ENCODE data around the gene SPRN. TPM values are rescaled to one million over a fixed set of nuclear protein-coding genes. Genes with fewer than 3 reads are reported as not detected.
"Not testable (repeated sequence)": the region's sequence is repeated elsewhere in the genome, so short reads cannot be mapped to it uniquely, and the experiment has no call there.

Gene SPRN
- total RNA-seq, 1 donor from 2014 or later = not detected

DNA sequence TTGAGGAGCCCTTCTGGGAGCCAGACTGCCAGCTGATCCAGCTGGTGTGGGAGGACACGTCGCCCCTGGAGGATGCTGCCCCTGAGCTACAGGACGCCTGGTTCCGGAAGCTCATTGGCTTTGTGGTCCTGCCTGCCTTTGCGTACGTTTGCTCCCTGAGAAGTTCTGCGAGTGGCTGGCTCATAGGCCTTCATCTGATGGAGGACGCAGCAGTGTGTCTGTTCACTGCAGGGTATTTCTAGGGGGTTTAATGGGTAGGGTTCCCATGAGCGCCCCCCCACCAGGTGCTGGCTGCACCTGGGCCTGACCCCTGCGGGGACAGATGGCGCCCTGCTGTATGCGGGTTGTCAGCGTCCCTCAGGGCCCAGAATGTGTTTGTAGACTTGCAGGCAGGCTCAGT lies 40.4 kb downstream of the SPRN start:
- H3K9me3 Mint-ChIP-seq = no peaks in the 10 kb centered on the region
- H3K27me3 Mint-ChIP-seq = no peaks in the 10 kb centered on the region
- H3K27ac Mint-ChIP-seq = no peak overlapping the region

DNA sequence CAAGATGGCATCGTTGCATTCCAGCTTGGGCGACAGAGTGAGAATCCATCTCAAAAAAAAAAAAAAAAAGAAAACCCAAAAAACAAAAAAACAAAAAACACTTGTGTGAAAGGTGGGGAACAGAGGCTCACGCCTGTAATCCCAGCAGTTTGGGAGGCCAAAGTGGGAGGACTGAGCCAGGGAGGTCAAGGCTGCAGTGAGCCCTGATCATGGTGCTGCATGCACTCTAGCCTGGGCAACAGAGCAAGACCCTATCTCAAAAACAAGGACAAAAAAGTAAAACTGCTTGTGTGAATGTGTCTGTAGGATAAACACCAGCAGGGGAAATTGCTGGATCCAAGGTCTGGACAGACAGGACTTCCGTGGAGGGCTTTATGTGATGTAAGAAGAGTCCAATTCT lies 40.9 kb downstream of the SPRN start:
- no peak overlapping the region for H3K4me3 Mint-ChIP-seq
- DNase-seq = no peak
- intact Hi-C loops (cut with micrococcal nuclease) = no loop called here

More for the DNA sequence above, 40.4 kb downstream of the SPRN start:
- Mint-ChIP-seq H3K4me3 (no peak overlapping the region), H3K36me3 (ENCODE audit: low read depth) (peaks cover 13% of the 10 kb centered on the region), H3K4me1 (peaks cover 11% of the 10 kb centered on the region)
- intact Hi-C loops (cut with micrococcal nuclease) = no loop called here
- DNase-seq = no peak

GRCh38 chr10:133381036-133381435 lies 43.4 kb downstream of the SPRN start:
- H3K4me3 Mint-ChIP-seq = no peak overlapping the region

More for the DNA sequence above, 40.9 kb downstream of the SPRN start:
- Mint-ChIP-seq H3K27ac (no peak overlapping the region), H3K27me3 (no peaks in the 10 kb centered on the region), H3K36me3 (ENCODE audit: low read depth) (peaks cover 13% of the 10 kb centered on the region), H3K9me3 (no peaks in the 10 kb centered on the region), H3K4me1 (peaks cover 6% of the 10 kb centered on the region)

DNA sequence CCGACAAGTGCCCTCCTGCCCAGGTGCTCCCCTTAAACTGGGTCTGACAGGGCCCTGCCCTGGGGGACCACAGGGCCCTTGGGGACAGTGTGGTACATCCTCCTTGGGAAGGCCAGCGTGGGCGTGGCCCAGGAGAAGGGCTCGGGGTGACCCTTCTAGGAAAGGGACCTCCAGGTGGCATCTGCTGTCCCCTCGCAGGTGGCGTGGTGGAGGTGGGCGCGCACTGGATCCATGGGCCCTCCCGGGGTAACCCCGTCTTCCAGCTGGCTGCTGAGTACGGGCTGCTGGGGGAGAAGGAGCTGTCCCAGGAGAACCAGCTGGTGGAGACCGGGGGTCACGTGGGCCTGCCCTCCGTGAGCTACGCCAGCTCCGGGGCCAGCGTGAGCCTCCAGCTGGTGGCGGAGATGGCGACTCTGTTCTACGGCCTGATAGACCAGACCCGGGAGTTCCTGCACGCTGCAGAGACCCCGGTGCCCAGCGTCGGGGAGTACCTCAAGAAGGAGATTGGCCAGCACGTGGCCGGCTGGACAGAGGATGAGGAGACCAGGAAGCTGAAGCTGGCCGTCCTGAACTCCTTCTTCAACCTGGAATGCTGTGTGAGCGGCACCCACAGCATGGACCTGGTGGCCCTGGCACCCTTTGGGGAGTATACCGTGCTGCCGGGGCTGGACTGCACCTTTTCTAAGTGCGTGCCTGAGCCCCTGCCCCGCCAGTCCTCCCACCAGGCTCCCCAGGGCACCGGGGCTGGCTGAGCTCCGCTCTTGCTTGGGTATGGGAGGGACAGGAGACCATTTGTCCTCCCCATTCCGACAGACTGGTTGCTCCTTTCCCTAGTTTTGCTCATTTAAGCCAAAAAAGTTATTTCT lies 44.4 kb downstream of the SPRN start:
- Mint-ChIP-seq H3K27ac (no peak overlapping the region), H3K9me3 (no peaks in the 10 kb centered on the region), H3K27me3 (peaks cover 3% of the 10 kb centered on the region), H3K4me3 (peak overlapping the region; percentile 74), H3K4me1 (peaks cover 2% of the 10 kb centered on the region), H3K36me3 (ENCODE audit: low read depth) (peaks cover 10% of the 10 kb centered on the region)
- intact Hi-C loops (cut with micrococcal nuclease) = loop anchor here (1.0 to 10.0 kb wide), 4 partner anchors 10 to 1195 kb away; partner anchors contain the start of gene DPYSL4
- DNase-seq = peak; percentile 66

More at GRCh38 chr10:133381036-133381435, 43.4 kb downstream of the SPRN start:
- intact Hi-C loops (cut with micrococcal nuclease) = no loop called here
- Mint-ChIP-seq H3K27ac (no peak overlapping the region), H3K9me3 (no peaks in the 10 kb centered on the region), H3K4me1 (peaks cover 2% of the 10 kb centered on the region), H3K36me3 (ENCODE audit: low read depth) (peaks cover 10% of the 10 kb centered on the region), H3K27me3 (peaks cover 3% of the 10 kb centered on the region)
- DNase-seq = no peak

DNA sequence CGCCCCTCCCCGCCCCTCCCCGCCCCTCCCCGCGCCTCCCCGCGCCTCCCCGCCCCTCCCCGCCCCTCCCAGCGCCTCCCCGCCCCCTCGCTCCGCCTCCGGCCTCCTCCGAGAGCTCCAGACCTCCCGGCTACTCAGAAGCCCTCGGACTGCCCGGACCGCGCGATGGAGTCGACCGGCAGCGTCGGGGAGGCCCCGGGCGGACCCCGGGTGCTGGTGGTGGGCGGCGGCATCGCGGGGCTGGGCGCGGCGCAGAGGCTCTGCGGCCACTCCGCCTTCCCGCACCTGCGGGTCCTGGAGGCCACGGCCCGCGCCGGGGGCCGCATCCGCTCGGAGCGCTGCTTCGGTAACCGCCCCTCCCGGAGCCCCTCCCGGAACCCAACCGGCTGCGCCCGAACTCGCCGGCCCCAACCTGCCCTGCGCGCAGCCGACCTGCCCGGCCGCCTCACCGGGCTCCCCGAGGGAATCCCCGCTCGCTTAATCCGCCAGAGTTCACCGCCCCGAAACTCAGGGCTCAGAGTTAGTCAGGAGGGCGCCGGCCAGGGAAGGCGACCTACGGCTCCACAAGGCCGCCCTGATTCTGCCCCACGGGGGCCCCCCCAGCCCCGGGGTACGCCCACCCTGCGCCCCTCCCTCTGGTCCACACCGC lies 45.1 kb downstream of the SPRN start, which contains the start of gene PAOX:
TSS of gene PAOX (plus strand) at position 111 of the 649 bp plus-strand sequence. CDS start at position 166, 55 bp downstream.
- intact Hi-C loops (cut with micrococcal nuclease) = loop anchor here (1.0 to 10.0 kb wide), 4 partner anchors 11 to 1194 kb away; partner anchors contain the start of gene DPYSL4
- peak; percentile 90 for DNase-seq
- H3K27ac Mint-ChIP-seq = peak within 1 kb of the TSS; percentile 51

GRCh38 chr10:133378251-133379096 lies 46.0 kb downstream of the SPRN start:
- Mint-ChIP-seq H3K4me3 (peak overlapping the region; percentile 80), H3K4me1 (peaks cover 7% of the 10 kb centered on the region), H3K27me3 (peaks cover 3% of the 10 kb centered on the region), H3K9me3 (no peaks in the 10 kb centered on the region), H3K36me3 (ENCODE audit: low read depth) (peaks cover 4% of the 10 kb centered on the region), H3K27ac (peak overlapping the region; percentile 51)
- intact Hi-C loops (cut with micrococcal nuclease) = loop anchor here (1.0 to 10.0 kb wide), 6 partner anchors 12 to 1194 kb away; partner anchors contain the start of genes DPYSL4, FUOM and MTG1
- peak; percentile 90 for DNase-seq

More for the DNA sequence above, 45.1 kb downstream of the SPRN start, which contains the start of gene PAOX:
- H3K4me1 Mint-ChIP-seq = peaks cover 4% of the 10 kb centered on the region
- peaks cover 7% of the 10 kb centered on the region for H3K36me3 Mint-ChIP-seq (ENCODE audit: low read depth)
- peak within 1 kb of the TSS; percentile 80 for H3K4me3 Mint-ChIP-seq
- no peaks in the 10 kb centered on the region for H3K9me3 Mint-ChIP-seq
- H3K27me3 Mint-ChIP-seq = peaks cover 3% of the 10 kb centered on the region

DNA sequence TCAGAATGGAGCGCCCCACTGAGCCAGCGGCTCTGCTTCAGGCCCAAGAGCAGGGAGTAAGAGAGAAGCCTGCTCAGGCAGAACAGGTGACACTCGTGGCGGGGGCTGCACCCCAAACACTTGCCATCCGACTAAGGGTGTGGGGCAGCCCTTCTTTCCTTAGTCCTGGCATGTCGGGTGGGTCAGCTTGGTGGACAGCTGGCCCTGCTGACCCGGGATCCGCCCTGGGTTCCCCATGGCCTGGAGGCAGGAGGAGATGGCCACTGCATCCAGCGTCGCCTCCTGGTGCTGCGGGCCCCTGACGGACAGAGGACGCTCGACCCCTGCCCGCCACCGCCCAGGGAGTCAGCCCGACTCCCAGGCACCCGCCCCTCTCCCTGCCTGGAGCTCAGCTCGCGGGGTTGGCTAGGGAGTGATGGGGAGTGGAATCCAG lies 46.6 kb downstream of the SPRN start:
- Mint-ChIP-seq H3K4me3 (peak overlapping the region; percentile 80), H3K27me3 (peaks cover 3% of the 10 kb centered on the region), H3K27ac (no peak overlapping the region), H3K4me1 (peaks cover 8% of the 10 kb centered on the region), H3K9me3 (no peaks in the 10 kb centered on the region), H3K36me3 (ENCODE audit: low read depth) (peaks cover 6% of the 10 kb centered on the region)
- intact Hi-C loops (cut with micrococcal nuclease) = loop anchor here (1.0 to 10.0 kb wide), 4 partner anchors 16 to 1193 kb away; partner anchors contain the start of genes DPYSL4, FUOM and MTG1
- no peak for DNase-seq

DNA sequence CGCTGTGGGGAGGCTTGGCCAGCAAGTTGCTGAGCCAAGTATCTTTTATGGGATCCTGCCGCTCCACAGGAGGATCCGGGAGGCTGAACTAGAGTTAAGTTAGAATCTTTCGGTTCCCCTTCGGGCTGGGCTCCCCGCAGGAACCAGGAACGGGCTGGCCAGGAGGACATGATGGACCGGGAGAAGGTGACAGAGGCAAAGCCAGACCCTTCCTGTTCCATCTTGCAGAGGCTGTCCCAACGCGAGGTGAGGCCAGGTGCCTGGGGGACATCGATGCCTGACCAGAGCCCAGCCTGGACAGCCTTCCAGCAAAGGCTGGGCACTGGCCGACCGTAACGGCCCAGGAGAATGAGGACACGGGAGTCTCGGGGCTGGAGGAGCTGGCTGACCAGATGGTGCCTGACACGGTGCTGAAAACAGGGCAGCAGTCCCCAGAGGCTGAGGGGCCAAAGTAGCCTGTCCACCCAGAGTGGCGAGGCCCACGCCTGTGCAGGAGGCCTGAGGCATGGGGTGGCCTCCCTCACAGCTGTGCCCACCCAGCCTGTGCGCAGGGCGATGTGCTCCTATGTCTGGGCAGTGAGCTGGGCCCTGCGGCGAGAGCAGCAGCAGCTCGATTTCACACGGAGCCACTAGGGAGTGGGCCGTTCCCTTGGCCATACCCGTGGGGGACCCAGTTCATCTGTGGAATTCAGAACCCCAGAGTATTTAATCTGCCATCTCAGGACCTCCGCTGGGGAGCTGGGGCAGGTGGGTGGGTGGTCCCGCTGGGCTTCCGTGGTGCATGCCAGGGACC lies 47.2 kb downstream of the SPRN start:
- no peak for DNase-seq
- Mint-ChIP-seq H3K4me3 (peak overlapping the region; percentile 47), H3K27ac (no peak overlapping the region), H3K4me1 (peaks cover 8% of the 10 kb centered on the region), H3K27me3 (peaks cover 3% of the 10 kb centered on the region), H3K36me3 (ENCODE audit: low read depth) (peaks cover 6% of the 10 kb centered on the region), H3K9me3 (no peaks in the 10 kb centered on the region)
- intact Hi-C loops (cut with micrococcal nuclease) = loop anchor here (5.0 to 10.0 kb wide), 2 partner anchors 115 to 1192 kb away; partner anchors contain the start of gene DPYSL4

- H3K9me3 Mint-ChIP-seq; DNase-seq; H3K36me3 Mint-ChIP-seq (ENCODE audit: low read depth); H3K27me3 Mint-ChIP-seq; H3K27ac Mint-ChIP-seq: not testable (repeated sequence)
- intact Hi-C loops (cut with micrococcal nuclease) = loop anchor here (5.0 to 10.0 kb wide), 2 partner anchors 114 to 1191 kb away; partner anchors contain the start of gene DPYSL4
- peaks cover 10% of the 10 kb centered on the region for H3K4me1 Mint-ChIP-seq
- peak overlapping the region; percentile 61 for H3K4me3 Mint-ChIP-seq
These were observed 48.2 kb downstream of the SPRN start for GRCh38 chr10:133376183-133376582.

GRCh38 chr10:133375357-133376115 lies 48.9 kb downstream of the SPRN start:
- H3K36me3 Mint-ChIP-seq (ENCODE audit: low read depth) = peaks cover 3% of the 10 kb centered on the region
- no peaks in the 10 kb centered on the region for H3K9me3 Mint-ChIP-seq
- H3K27me3 Mint-ChIP-seq = peaks cover 3% of the 10 kb centered on the region
- DNase-seq = no peak
- no peak overlapping the region for H3K27ac Mint-ChIP-seq
- peaks cover 10% of the 10 kb centered on the region for H3K4me1 Mint-ChIP-seq
- H3K4me3 Mint-ChIP-seq = no peak overlapping the region
- intact Hi-C loops (cut with micrococcal nuclease) = loop anchor here (5.0 to 10.0 kb wide), 2 partner anchors 113 to 1191 kb away; partner anchors contain the start of gene DPYSL4

- intact Hi-C loops (cut with micrococcal nuclease) = loop anchor here (1.0 to 10.0 kb wide), 3 partner anchors 16 to 1189 kb away; partner anchors contain the start of gene DPYSL4
- Mint-ChIP-seq H3K36me3 (ENCODE audit: low read depth) (peaks cover 13% of the 10 kb centered on the region), H3K27ac (peak within 1 kb of the TSS; percentile 86), H3K4me3 (peak within 1 kb of the TSS; percentile 94), H3K9me3 (no peaks in the 10 kb centered on the region), H3K4me1 (peaks cover 12% of the 10 kb centered on the region), H3K27me3 (peaks cover 3% of the 10 kb centered on the region)
- DNase-seq = peak; percentile 99
These were observed 51.0 kb downstream of the SPRN start, which contains the start of gene ECHS1 for GRCh38 chr10:133373174-133374090. TSS of gene ECHS1 (minus strand) at chr10:133373354. CDS start at chr10:133373333, 21 bp downstream.

Data from activated CD4-positive, alpha-beta T cell treated with anti-CD3 and anti-CD28 coated beads, Interleukin-2, amount 10 ng/mL, durations not matched to agents 24 days and 14 days (primary cell).